ENCODE results near the gene DPH3.

Gene DPH3

GRCh38 chr3:16239780-16240179 lies 25.0 kb downstream of the DPH3 start:
- Histone ChIP-seq H3K27me3 (ENCODE audit: insufficient read depth, poor library complexity, severe bottlenecking) (no peaks in the 10 kb centered on the region), H3K27ac (ENCODE audit: poor library complexity, severe bottlenecking) (no peak overlapping the region), H3K36me3 (ENCODE audit: low read depth) (no peaks in the 10 kb centered on the region), H3K9me3 (ENCODE audit: severe bottlenecking) (no peaks in the 10 kb centered on the region), H3K4me1 (ENCODE audit: insufficient read depth, poor library complexity, severe bottlenecking) (peaks cover 8% of the 10 kb centered on the region), H3K4me3 (ENCODE audit: severe bottlenecking) (no peak overlapping the region)
- DNase-seq (ENCODE audit: low spot score) (no peak), ATAC-seq (ENCODE audit: low read depth) (no peak)
- TF ChIP-seq, protein P1, sequence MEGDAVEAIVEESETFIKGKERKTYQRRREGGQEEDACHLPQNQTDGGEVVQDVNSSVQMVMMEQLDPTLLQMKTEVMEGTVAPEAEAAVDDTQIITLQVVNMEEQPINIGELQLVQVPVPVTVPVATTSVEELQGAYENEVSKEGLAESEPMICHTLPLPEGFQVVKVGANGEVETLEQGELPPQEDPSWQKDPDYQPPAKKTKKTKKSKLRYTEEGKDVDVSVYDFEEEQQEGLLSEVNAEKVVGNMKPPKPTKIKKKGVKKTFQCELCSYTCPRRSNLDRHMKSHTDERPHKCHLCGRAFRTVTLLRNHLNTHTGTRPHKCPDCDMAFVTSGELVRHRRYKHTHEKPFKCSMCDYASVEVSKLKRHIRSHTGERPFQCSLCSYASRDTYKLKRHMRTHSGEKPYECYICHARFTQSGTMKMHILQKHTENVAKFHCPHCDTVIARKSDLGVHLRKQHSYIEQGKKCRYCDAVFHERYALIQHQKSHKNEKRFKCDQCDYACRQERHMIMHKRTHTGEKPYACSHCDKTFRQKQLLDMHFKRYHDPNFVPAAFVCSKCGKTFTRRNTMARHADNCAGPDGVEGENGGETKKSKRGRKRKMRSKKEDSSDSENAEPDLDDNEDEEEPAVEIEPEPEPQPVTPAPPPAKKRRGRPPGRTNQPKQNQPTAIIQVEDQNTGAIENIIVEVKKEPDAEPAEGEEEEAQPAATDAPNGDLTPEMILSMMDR (IDR thresholded peaks at IDR 0.05; ENCODE audit: poor library complexity, severe bottlenecking) = no peak

DNA sequence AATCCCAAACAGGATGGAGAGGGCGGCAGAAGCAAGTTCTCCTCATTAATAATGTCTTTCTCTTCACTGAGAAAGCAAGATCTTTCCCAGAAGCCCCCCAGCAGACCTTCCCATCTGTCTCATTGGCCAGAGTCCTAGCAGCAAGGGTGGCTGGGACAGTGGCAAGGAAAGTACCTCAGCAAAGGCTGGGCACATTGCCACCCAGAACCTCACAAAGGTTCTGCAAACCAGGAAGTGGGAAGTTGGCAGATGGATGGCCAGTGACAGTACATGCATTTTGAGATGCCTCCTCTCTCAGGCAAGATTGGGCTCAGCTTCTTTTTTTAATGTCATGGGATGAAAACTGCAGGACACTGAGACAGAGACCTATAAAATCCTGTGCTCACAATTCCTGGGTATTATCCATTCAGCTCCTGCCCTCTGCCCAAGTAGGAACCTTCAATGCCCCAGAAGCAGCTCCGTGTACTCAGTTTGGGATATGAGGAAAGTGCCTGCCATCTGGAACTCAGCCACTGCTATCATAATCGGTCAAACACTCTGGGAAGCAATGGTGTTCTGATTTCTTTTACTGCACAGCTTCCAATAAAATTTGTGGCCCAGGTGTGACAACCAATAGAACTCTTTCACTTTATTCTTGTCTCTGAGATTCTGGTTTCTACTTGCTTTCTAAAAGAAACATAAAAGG lies 25.5 kb downstream of the DPH3 start:
- no peaks in the 10 kb centered on the region for H3K9me3 ChIP-seq (ENCODE audit: severe bottlenecking)
- no peaks in the 10 kb centered on the region for H3K27me3 ChIP-seq (ENCODE audit: insufficient read depth, poor library complexity, severe bottlenecking)
- no peak overlapping the region for H3K4me3 ChIP-seq (ENCODE audit: severe bottlenecking)
- H3K27ac ChIP-seq (ENCODE audit: poor library complexity, severe bottlenecking) = no peak overlapping the region
- no peaks in the 10 kb centered on the region for H3K36me3 ChIP-seq (ENCODE audit: low read depth)
- no peak for DNase-seq (ENCODE audit: low spot score)
- H3K4me1 ChIP-seq (ENCODE audit: insufficient read depth, poor library complexity, severe bottlenecking) = peaks cover 8% of the 10 kb centered on the region
- TF ChIP-seq, protein P1 (IDR thresholded peaks at IDR 0.05; ENCODE audit: poor library complexity, severe bottlenecking) = no peak
- no peak for ATAC-seq (ENCODE audit: low read depth)

DNA sequence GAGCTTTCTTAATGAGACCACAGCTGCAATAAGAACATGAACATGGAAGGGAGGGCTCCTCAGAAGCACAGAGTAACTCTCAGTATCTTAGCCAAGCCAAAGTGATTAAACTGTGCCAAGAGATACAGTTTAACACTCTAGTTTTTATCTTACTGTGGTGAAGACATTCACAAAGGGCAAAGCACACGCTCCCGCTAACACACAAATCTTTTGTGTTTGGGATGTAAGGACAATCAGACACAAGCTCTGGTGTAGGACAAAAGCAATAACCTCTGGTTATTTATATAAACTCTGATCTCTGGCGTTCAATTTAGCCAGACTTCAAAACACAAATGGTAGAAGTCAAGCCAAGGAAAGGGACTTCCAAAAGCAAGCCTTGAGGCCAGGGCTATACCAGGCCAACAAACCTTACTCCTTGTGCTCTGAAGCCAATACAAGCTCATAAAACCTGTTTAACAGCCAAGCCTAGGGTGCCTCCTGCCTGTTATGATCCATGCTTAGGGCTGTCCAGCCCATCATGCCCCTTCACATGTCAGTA lies 27.8 kb downstream of the DPH3 start:
- no peak overlapping the region for H3K4me3 ChIP-seq (ENCODE audit: severe bottlenecking)
- ATAC-seq (ENCODE audit: low read depth) (no peak), DNase-seq (ENCODE audit: low spot score) (no peak)
- no peaks in the 10 kb centered on the region for H3K9me3 ChIP-seq (ENCODE audit: severe bottlenecking)
- TF ChIP-seq, protein P1 (IDR thresholded peaks at IDR 0.05; ENCODE audit: poor library complexity, severe bottlenecking) = no peak
- no peak overlapping the region for H3K27ac ChIP-seq (ENCODE audit: poor library complexity, severe bottlenecking)
- no peaks in the 10 kb centered on the region for H3K27me3 ChIP-seq (ENCODE audit: insufficient read depth, poor library complexity, severe bottlenecking)
- no peaks in the 10 kb centered on the region for H3K36me3 ChIP-seq (ENCODE audit: low read depth)
- peaks cover 8% of the 10 kb centered on the region for H3K4me1 ChIP-seq (ENCODE audit: insufficient read depth, poor library complexity, severe bottlenecking)

GRCh38 chr3:16236030-16236639 lies 28.6 kb downstream of the DPH3 start:
- TF ChIP-seq, protein P1 (IDR thresholded peaks at IDR 0.05; ENCODE audit: poor library complexity, severe bottlenecking) = no peak
- no peaks in the 10 kb centered on the region for H3K27me3 ChIP-seq (ENCODE audit: insufficient read depth, poor library complexity, severe bottlenecking)

GRCh38 chr3:16234281-16234680 lies 30.5 kb downstream of the DPH3 start:
- DNase-seq (ENCODE audit: low spot score) = no peak
- TF ChIP-seq, protein P1 (IDR thresholded peaks at IDR 0.05; ENCODE audit: poor library complexity, severe bottlenecking) = no peak
- H3K27ac ChIP-seq (ENCODE audit: poor library complexity, severe bottlenecking) = no peak overlapping the region

More at GRCh38 chr3:16236030-16236639, 28.6 kb downstream of the DPH3 start:
- no peak overlapping the region for H3K4me3 ChIP-seq (ENCODE audit: severe bottlenecking)
- no peaks in the 10 kb centered on the region for H3K36me3 ChIP-seq (ENCODE audit: low read depth)
- ATAC-seq (ENCODE audit: low read depth) (no peak), DNase-seq (ENCODE audit: low spot score) (no peak)
- H3K27ac ChIP-seq (ENCODE audit: poor library complexity, severe bottlenecking) = no peak overlapping the region
- peaks cover 8% of the 10 kb centered on the region for H3K4me1 ChIP-seq (ENCODE audit: insufficient read depth, poor library complexity, severe bottlenecking)
- H3K9me3 ChIP-seq (ENCODE audit: severe bottlenecking) = no peaks in the 10 kb centered on the region

More at GRCh38 chr3:16234281-16234680, 30.5 kb downstream of the DPH3 start:
- Histone ChIP-seq H3K27me3 (ENCODE audit: insufficient read depth, poor library complexity, severe bottlenecking) (no peaks in the 10 kb centered on the region), H3K9me3 (ENCODE audit: severe bottlenecking) (no peaks in the 10 kb centered on the region), H3K4me1 (ENCODE audit: insufficient read depth, poor library complexity, severe bottlenecking) (no peaks in the 10 kb centered on the region), H3K36me3 (ENCODE audit: low read depth) (no peaks in the 10 kb centered on the region), H3K4me3 (ENCODE audit: severe bottlenecking) (no peak overlapping the region)
- no peak for ATAC-seq (ENCODE audit: low read depth)

Measured in RWPE2 (cell line).